Right ventricle myocardium superior (tissue), 1 donor: ENCODE results near the gene EXOC3L1. TPM values are rescaled to one million over a fixed set of nuclear protein-coding genes. Genes with fewer than 3 reads are reported as not detected.

ENCODE experiments used
- ATAC-seq: fragments of 200-7000 bp; cut with Tn5 transposase; one replicate; pipeline ENCODE4 v1.9.1; 2020; ENCODE audit warnings: mild to moderate bottlenecking; ENCODE audit not compliant: poor library complexity
- DNase-seq: peaks from one replicate; pipeline ENCODE4 v3.0.0-alpha.2; 2020
- intact Hi-C: fragments of 100-400 bp; cut with DNase I; formaldehyde crosslinking; loops from one replicate; pipeline ENCODE4 v1.11.2; 2022
- long read RNA-seq: library from polyadenylated mRNA; unstranded; transcript quantifications from one replicate; pipeline ENCODE4 v2.0.0, GENCODE V29; 2021
- total RNA-seq: library from RNA; stranded (reverse); fragmentation: NEBNext Ultra II Directional; extraction: Animal tissue kit (Norgen Biotek cat#: 25700); gene quantifications from one replicate; pipeline ENCODE4 v1.2.1, GENCODE V29; 2021
- donor health status: DM: no; HTN: yes; CAD: no; lungs with severe emphysema.

EXOC3L1 gene
- total RNA-seq, result 2.3 TPM
- long read RNA-seq, partial matches to known transcripts, result 4 of 8 reads
- long read RNA-seq, other reads (novel, unspliced or antisense), result 3 of 8 reads

GRCh38 chr16:67190041-67190440 is at the start of gene EXOC3L1:
Gene EXOC3L1 (minus strand): TSS chr16:67190136. CDS start chr16:67189676, 460 bp downstream.
- DNase-seq (no peak), ATAC-seq (no peak)
- intact Hi-C loops, result loop anchor here (2.0 kb wide), 1 partner anchor 33 kb away; no protein-coding TSS in a partner anchor

- intact Hi-C loops, result no loop called here
- ATAC-seq (no peak), DNase-seq (no peak)
These were observed 49.0 kb upstream of the EXOC3L1 start for GRCh38 chr16:67238806-67239470.

- DNase-seq (no peak), ATAC-seq (no peak)
- intact Hi-C loops, result no loop called here
These were observed 48.3 kb upstream of the EXOC3L1 start for GRCh38 chr16:67238278-67238575.

- DNase-seq (no peak), ATAC-seq (no peak)
- intact Hi-C loops, result no loop called here
These were observed 47.7 kb upstream of the EXOC3L1 start for GRCh38 chr16:67237396-67238277.

- DNase-seq (no peak), ATAC-seq (no peak)
- intact Hi-C loops, result no loop called here
These were observed 46.8 kb upstream of the EXOC3L1 start for GRCh38 chr16:67236563-67237395.

- DNase-seq (no peak), ATAC-seq (no peak)
- intact Hi-C loops, result no loop called here
These were observed 46.1 kb upstream of the EXOC3L1 start for GRCh38 chr16:67235816-67236562.

GRCh38 chr16:67234180-67234597 is 44.3 kb upstream of the EXOC3L1 start:
- ATAC-seq, result no peak
- DNase-seq, result no peak
- intact Hi-C loops, result no loop called here

- ATAC-seq, result no peak
- DNase-seq, result no peak
- intact Hi-C loops, result no loop called here
These were observed 43.7 kb upstream of the EXOC3L1 start for GRCh38 chr16:67233596-67233995.

GRCh38 chr16:67230809-67231660 is 41.1 kb upstream of the EXOC3L1 start:
- intact Hi-C loops, result no loop called here
- DNase-seq (no peak), ATAC-seq (no peak)

- no peak for ATAC-seq
- DNase-seq, result no peak
- intact Hi-C loops, result no loop called here
These were observed 40.2 kb upstream of the EXOC3L1 start for GRCh38 chr16:67229906-67230808.

GRCh38 chr16:67228905-67229304 is 39.0 kb upstream of the EXOC3L1 start:
- ATAC-seq, result no peak
- intact Hi-C loops, result no loop called here
- DNase-seq, result no peak

- ATAC-seq, result no peak
- intact Hi-C loops, result no loop called here
- DNase-seq, result no peak
These were observed 38.3 kb upstream of the EXOC3L1 start for GRCh38 chr16:67228034-67228785.

GRCh38 chr16:67227567-67227921 is 37.6 kb upstream of the EXOC3L1 start:
- no peak for DNase-seq
- intact Hi-C loops, result no loop called here
- no peak for ATAC-seq

- intact Hi-C loops, result no loop called here
- DNase-seq, result peak; percentile 98
- ATAC-seq, result peak; percentile 98
These were observed 37.0 kb upstream of the EXOC3L1 start, which contains the start of gene TMEM208 for GRCh38 chr16:67226804-67227566. Gene TMEM208 (plus strand): TSS chr16:67227130. CDS start chr16:67227219, 89 bp downstream.

- peak; percentile 26 for DNase-seq
- ATAC-seq, result no peak
- intact Hi-C loops, result no loop called here
These were observed 36.4 kb upstream of the EXOC3L1 start for GRCh38 chr16:67226295-67226803.
